ENCODE data around the gene ASGR1.

The ASGR1 gene

DNA sequence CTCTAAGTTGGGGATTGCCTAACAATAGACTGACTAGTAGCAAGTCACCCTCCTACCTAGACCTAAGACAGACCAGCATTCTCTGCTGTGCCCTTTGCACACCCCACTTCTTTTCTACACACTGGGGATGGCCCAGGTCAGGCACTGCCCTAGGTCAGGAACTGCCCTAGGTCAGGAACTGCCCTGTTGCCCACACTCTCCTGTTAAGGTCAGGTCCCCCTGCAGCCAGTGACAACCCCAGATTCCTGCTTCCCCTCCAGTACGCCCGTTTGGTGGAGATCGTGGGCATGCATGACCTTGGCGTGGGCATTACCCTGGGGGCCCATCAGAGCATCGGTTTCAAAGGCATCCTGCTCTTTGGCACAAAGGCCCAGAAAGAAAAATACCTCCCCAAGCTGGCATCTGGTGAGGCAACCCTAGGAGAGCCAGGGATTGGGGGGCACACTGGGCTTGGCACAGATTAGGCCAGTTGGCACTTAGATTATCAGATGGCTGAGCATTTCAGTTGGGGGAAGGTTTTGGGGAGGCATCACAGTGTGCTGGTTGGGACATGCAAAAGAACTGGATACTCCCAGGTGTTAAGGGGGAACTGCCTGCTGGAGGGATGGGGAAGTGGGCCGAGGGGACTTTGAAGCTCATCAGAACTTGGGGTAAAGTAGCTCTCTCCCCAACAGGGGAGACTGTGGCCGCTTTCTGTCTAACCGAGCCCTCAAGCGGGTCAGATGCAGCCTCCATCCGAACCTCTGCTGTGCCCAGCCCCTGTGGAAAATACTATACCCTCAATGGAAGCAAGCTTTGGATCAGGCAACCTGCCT, 42.3 kb upstream of the ASGR1 start:
- Histone ChIP-seq H3K36me3 (ENCODE audit: control insufficient read depth, insufficient read depth, low read length, severe bottlenecking) (peaks cover 47% of the 10 kb centered on the region), H3K27me3 (replicated peaks; ENCODE audit: control insufficient read depth, insufficient read depth, low read length) (no peaks in the 10 kb centered on the region), H3K4me1 (ENCODE audit: control insufficient read depth, insufficient read depth, low read length) (peaks cover 58% of the 10 kb centered on the region), H3K4me3 (ENCODE audit: low read length) (peak overlapping the region; percentile 92), H3K9ac (ENCODE audit: low read length) (peak overlapping the region; percentile 98), H3K9me3 (ENCODE audit: control insufficient read depth, low read length) (no peaks in the 10 kb centered on the region)
- DNase-seq (ENCODE audit: low read depth) = no peak

DNA sequence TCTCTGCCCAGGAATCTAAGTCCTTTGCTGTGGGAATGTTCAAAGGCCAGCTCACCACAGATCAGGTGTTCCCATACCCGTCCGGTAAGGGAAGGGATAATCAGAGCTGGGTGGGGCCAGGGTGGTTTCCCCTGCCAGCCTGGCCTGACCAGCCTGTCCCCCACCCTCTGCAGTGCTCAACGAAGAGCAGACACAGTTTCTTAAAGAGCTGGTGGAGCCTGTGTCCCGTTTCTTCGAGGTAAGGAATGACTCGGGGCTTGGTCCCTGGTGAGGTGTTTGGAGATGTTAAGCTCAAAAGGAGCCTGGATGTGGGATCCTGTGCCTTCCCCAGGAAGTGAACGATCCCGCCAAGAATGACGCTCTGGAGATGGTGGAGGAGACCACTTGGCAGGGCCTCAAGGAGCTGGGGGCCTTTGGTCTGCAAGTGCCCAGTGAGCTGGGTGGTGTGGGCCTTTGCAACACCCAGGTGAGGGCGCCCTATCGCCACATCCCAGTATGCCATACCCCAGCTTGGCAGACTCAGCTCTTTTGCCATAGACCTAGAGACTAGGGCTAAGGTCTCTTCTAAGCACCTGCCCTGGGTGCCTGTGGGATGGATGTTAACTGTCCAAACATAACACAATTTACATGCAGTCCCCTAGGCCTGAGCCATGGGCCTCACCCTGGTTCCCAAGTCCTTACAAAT, 41.6 kb upstream of the ASGR1 start:
- Histone ChIP-seq H3K4me1 (ENCODE audit: control insufficient read depth, insufficient read depth, low read length) (peaks cover 65% of the 10 kb centered on the region), H3K9ac (ENCODE audit: low read length) (peak overlapping the region; percentile 98), H3K36me3 (ENCODE audit: control insufficient read depth, insufficient read depth, low read length, severe bottlenecking) (peaks cover 40% of the 10 kb centered on the region), H3K4me3 (ENCODE audit: low read length) (peak overlapping the region; percentile 92), H3K27me3 (replicated peaks; ENCODE audit: control insufficient read depth, insufficient read depth, low read length) (no peaks in the 10 kb centered on the region), H3K9me3 (ENCODE audit: control insufficient read depth, low read length) (no peaks in the 10 kb centered on the region)
- peak; percentile 68 for DNase-seq (ENCODE audit: low read depth)

DNA sequence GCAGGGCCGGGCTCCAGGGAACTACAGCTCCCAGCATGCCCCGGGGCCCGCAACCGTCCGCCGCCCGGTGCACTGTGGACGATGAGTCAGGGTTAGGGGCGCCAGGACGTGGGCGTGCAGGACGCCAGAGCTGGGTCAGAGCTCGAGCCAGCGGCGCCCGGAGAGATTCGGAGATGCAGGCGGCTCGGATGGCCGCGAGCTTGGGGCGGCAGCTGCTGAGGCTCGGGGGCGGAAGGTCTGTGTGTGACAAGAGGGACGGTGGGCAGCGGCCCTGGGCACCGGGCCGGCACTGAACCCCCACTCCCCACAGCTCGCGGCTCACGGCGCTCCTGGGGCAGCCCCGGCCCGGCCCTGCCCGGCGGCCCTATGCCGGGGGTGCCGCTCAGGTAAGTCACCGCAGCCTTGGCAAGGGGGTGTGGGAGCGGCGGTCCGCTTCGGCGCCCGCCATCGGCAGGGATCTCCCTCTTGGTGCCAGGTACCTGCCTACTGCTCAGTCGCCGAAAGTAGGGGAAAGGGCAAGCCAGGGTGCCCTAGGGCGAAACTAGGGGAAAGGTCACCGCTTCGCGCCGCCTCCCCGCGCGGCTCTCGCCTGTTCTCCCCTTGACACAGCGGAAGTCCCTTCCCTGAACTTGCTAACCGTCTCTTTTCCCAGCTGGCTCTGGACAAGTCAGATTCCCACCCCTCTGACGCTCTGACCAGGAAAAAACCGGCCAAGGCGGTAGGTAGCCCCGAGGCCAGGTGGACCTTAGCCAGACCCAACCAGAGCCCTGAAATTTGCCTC, 40.8 kb upstream of the ASGR1 start, which contains the start of the genes ACADVL and DLG4:
ACADVL (plus strand) TSS at position 127 of the 781 bp plus-strand sequence; CDS start at position 174, 47 bp downstream.
DLG4 (minus strand) TSS at position 25 of the 781 bp plus-strand sequence.
- H3K9ac ChIP-seq (ENCODE audit: low read length) = peak within 1 kb of the TSS; percentile 98
- H3K9me3 ChIP-seq (ENCODE audit: control insufficient read depth, low read length) = no peaks in the 10 kb centered on the region
- peak; percentile 97 for DNase-seq (ENCODE audit: low read depth)
- peaks cover 70% of the 10 kb centered on the region for H3K4me1 ChIP-seq (ENCODE audit: control insufficient read depth, insufficient read depth, low read length)
- H3K36me3 ChIP-seq (ENCODE audit: control insufficient read depth, insufficient read depth, low read length, severe bottlenecking) = peaks cover 32% of the 10 kb centered on the region
- peak within 1 kb of the TSS; percentile 92 for H3K4me3 ChIP-seq (ENCODE audit: low read length)
- no peaks in the 10 kb centered on the region for H3K27me3 ChIP-seq (replicated peaks; ENCODE audit: control insufficient read depth, insufficient read depth, low read length)

DNA sequence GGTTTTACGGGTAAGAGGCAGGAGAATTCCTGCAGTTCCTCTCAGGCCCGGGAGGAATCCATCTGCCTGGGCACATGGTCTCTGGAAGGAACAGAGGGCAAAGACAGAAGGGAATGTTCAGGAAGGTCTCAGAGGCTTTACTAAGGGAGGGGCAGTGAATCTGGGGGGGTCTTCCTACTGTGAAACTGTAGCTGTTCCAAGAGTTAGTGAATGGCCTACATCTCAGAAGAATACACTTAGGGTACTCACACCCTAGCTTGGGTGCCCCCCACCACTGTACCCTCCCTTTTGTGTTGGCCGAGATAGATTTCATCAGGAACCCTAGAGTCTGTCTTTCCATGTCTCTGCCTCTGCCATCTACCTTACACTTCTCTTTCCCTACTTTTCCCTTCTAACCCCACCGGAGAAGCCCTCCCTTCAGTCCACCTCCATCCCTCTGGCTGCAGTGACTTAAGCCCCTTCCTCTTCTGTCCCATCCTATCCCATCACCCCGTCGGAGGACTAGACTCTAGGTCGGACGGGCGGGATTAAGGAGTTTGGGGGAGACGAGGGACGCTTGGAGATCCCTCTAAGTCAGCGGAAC, 40.1 kb upstream of the ASGR1 start:
- Histone ChIP-seq H3K9ac (ENCODE audit: low read length) (peak overlapping the region; percentile 98), H3K4me1 (ENCODE audit: control insufficient read depth, insufficient read depth, low read length) (peaks cover 71% of the 10 kb centered on the region), H3K4me3 (ENCODE audit: low read length) (peak overlapping the region; percentile 92), H3K27me3 (replicated peaks; ENCODE audit: control insufficient read depth, insufficient read depth, low read length) (no peaks in the 10 kb centered on the region), H3K36me3 (ENCODE audit: control insufficient read depth, insufficient read depth, low read length, severe bottlenecking) (peaks cover 28% of the 10 kb centered on the region), H3K9me3 (ENCODE audit: control insufficient read depth, low read length) (no peaks in the 10 kb centered on the region)
- no peak for DNase-seq (ENCODE audit: low read depth)

DNA sequence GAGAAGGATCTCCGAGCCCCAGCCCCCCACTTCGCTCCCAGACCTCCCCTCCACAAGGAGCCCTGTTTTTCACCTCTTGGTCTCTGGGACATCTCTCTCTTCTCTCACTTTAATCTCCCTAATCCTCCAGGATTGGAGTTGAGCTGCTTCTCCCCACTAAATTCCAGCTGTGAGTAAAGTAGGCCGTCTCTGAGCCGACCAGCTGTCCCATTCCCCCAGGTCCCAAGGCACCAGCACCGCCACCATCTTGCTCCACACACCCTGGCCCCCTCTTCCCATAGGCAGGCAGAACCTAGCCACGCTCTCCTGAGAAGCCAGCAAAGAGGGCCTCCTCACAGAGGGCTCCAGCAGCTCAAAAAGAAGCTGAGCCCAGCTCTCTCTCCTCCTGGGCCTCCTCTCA, 39.6 kb upstream of the ASGR1 start:
- Histone ChIP-seq H3K9me3 (ENCODE audit: control insufficient read depth, low read length) (no peaks in the 10 kb centered on the region), H3K4me3 (ENCODE audit: low read length) (no peak overlapping the region), H3K36me3 (ENCODE audit: control insufficient read depth, insufficient read depth, low read length, severe bottlenecking) (peaks cover 22% of the 10 kb centered on the region), H3K4me1 (ENCODE audit: control insufficient read depth, insufficient read depth, low read length) (peaks cover 70% of the 10 kb centered on the region), H3K9ac (ENCODE audit: low read length) (peak overlapping the region; percentile 98), H3K27me3 (replicated peaks; ENCODE audit: control insufficient read depth, insufficient read depth, low read length) (no peaks in the 10 kb centered on the region)
- no peak for DNase-seq (ENCODE audit: low read depth)

DNA sequence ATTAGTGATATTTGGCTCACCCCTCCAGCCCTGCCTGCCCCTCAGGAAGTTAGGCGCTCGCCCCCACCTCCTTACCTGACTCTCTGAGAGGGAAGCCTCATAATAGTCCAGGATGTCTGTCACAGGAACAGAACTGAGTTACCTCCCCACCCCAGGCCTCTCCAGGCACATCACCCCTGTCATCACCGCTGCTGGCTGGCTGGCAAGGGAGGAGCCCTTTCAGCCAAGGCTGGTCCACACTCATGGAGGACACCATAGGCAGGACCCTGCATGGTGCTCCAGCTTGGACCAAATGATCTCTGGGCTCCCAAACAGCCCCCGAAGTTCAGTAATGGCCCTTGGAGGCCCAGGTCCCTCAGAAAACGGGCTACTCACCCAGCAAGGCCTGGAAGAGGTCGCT, 39.0 kb upstream of the ASGR1 start:
- no peaks in the 10 kb centered on the region for H3K9me3 ChIP-seq (ENCODE audit: control insufficient read depth, low read length)
- H3K27me3 ChIP-seq (replicated peaks; ENCODE audit: control insufficient read depth, insufficient read depth, low read length) = no peaks in the 10 kb centered on the region
- H3K4me3 ChIP-seq (ENCODE audit: low read length) = peak overlapping the region; percentile 79
- H3K4me1 ChIP-seq (ENCODE audit: control insufficient read depth, insufficient read depth, low read length) = peaks cover 66% of the 10 kb centered on the region
- DNase-seq (ENCODE audit: low read depth) = no peak
- peak overlapping the region; percentile 84 for H3K9ac ChIP-seq (ENCODE audit: low read length)
- peaks cover 16% of the 10 kb centered on the region for H3K36me3 ChIP-seq (ENCODE audit: control insufficient read depth, insufficient read depth, low read length, severe bottlenecking)

DNA sequence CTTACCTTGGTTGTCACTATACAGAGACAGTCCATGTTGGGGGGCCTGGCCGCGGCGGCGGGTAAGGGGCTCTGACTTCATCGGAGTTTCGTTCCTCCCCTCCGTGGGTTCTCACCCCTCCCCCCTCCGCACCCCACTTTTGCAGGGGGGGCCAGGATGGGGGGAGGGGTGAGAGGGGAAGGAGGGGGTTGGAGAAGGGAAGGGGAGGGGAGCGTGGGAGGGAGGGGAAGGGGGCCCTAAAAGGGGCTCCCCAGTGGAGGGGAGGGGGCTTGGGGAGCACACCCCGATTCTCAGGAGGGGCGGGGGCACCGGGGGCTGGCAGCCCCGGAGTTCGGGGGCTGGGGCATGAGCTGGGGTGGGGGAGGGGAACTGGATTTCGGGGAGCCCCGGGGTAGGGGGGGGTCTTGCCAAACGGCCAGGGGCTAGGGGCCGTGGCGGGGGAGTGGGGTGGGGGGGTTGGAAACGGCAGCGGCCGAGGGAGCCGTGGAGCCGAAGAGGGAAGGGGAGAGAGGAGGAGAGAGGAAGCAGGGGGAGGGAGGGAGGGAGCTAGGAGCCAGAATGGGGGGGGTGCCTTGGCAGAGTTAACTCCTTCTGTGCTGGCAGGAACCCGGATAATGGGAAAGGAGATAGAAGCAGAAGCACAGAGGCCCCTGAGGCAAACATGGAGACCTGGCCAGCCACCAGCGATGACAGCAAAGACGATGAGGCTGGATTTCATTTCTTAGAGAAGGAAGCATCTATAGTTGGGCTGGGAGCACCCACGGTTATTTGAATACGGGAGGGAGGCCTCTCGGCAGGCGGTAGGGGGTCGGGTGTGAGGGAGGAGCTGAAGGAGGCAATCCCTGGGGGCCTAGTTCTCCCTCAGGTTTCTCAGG, 38.2 kb upstream of the ASGR1 start:
- Histone ChIP-seq H3K4me1 (ENCODE audit: control insufficient read depth, insufficient read depth, low read length) (peaks cover 59% of the 10 kb centered on the region), H3K9me3 (ENCODE audit: control insufficient read depth, low read length) (no peaks in the 10 kb centered on the region), H3K9ac (ENCODE audit: low read length) (peak overlapping the region; percentile 84), H3K27me3 (replicated peaks; ENCODE audit: control insufficient read depth, insufficient read depth, low read length) (no peaks in the 10 kb centered on the region), H3K4me3 (ENCODE audit: low read length) (peak overlapping the region; percentile 79), H3K36me3 (ENCODE audit: control insufficient read depth, insufficient read depth, low read length, severe bottlenecking) (peaks cover 8% of the 10 kb centered on the region)
- peak; percentile 83 for DNase-seq (ENCODE audit: low read depth)

DNA sequence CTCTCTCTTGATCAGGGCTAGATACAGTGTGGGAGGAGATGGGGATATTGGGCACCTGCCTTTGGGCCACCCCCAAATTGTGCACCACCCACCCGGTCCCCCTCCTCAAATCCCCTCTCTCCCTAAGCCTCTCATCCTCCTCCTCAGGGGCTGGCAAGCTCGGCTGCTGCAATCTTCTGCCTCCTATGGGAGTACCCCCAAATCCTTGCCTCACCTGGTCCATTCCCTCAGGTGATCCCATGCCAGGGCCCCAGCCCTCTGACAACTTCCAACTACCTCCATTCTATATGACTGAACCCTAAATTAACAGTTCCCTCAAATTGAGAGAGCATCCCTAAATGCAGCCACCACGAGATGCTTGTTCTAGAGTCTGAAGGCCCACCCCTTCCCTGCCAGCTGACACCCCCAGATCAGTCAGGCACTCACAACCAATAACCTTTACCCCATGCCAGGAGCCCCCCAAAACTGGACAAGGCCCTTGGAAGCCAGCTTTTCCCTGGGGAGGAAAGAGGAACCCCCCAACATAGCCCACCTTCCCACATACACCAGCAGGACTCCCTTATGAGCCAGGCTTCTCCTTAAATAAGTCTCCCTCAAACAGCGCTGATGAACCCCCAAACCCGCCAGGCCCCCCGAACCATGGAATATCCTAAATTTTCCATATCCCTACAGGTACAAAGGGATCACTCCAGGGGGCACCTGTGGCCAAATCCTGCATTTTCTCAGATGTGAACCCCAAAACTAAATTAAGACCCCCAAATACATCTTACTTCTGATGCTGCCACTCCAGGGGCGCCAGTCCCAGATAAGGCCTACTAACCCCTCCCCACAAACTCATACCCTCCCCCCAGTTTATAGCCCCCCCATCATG, 37.3 kb upstream of the ASGR1 start:
- Histone ChIP-seq H3K4me1 (ENCODE audit: control insufficient read depth, insufficient read depth, low read length) (peaks cover 51% of the 10 kb centered on the region), H3K9me3 (ENCODE audit: control insufficient read depth, low read length) (no peaks in the 10 kb centered on the region), H3K9ac (ENCODE audit: low read length) (peak overlapping the region; percentile 78), H3K27me3 (replicated peaks; ENCODE audit: control insufficient read depth, insufficient read depth, low read length) (no peaks in the 10 kb centered on the region), H3K4me3 (ENCODE audit: low read length) (peak overlapping the region; percentile 72), H3K36me3 (ENCODE audit: control insufficient read depth, insufficient read depth, low read length, severe bottlenecking) (no peaks in the 10 kb centered on the region)
- DNase-seq (ENCODE audit: low read depth) = peak; percentile 13

DNA sequence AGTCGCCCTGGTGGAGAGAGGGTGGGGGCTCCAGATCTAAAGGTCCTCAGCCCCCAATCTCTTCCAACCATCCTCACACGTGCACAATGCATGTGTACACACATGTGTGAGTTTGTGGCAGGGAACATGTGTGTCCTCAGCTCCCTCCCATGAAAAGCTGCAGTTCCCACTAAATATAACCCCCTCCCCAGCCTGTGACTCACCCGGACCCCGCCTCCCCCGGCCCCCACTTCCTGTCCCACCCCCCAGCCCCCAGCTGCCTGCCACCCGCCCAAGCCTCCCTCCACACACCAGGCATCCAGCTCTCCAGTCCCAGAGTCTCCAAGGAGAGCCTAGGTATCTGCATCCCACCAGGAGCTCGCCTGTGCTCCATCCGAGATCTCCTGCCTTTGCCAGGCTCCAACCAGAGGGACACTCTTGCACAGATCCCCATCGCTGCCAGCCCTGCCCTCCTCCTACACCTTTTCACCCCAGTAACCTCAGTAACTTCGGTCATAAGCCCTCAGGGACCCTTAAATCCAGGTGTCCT, 36.5 kb upstream of the ASGR1 start:
- H3K4me3 ChIP-seq (ENCODE audit: low read length) = peak overlapping the region; percentile 72
- no peaks in the 10 kb centered on the region for H3K36me3 ChIP-seq (ENCODE audit: control insufficient read depth, insufficient read depth, low read length, severe bottlenecking)

More for the DNA sequence above, 36.5 kb upstream of the ASGR1 start:
- H3K9ac ChIP-seq (ENCODE audit: low read length) = no peak overlapping the region
- peak; percentile 42 for DNase-seq (ENCODE audit: low read depth)
- no peaks in the 10 kb centered on the region for H3K27me3 ChIP-seq (replicated peaks; ENCODE audit: control insufficient read depth, insufficient read depth, low read length)
- no peaks in the 10 kb centered on the region for H3K9me3 ChIP-seq (ENCODE audit: control insufficient read depth, low read length)
- H3K4me1 ChIP-seq (ENCODE audit: control insufficient read depth, insufficient read depth, low read length) = peaks cover 44% of the 10 kb centered on the region

Measured in adipocyte (in vitro differentiated cells).